PFSK-1 (cell line): ENCODE measurements around the gene DNAJC30.

Experiments
- POLR2AphosphoS5 ChIP-seq: IDR thresholded peaks from 2 replicates; pipeline ENCODE4 v1.6.1; 2012; ENCODE audit warnings: low read depth, mild to moderate bottlenecking, control low read depth, low read length, moderate library complexity
- TAF1 ChIP-seq: IDR thresholded peaks from 2 replicates; pipeline ENCODE4 v1.6.1; 2012; ENCODE audit warnings: low read length, control low read depth, borderline replicate concordance; ENCODE audit not compliant: insufficient read depth

DNA sequence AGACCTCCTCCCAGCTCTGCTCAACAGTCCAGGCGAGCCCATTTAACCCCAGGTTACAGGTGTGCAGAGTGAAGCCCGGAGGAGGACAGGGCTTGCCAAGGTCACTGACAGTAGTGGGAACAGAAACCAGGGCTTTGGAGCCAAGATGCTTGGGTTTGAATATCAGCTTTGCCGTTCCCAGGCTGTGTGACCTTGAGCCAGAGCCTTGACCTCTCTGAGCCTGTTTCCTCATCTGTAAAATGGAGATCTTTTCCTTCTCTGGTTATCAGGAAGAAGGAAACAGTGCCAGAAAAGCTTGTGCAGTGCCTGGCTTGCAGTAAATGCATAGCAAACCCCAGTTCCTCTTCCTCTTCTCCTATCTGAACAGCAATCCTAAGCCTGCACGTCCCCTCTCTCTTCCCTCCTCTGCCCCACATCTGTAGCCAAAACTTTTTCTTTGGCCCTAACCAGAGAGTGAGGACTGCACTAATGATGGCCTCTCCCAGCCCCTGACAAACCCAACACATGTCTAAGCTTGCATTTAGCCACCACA, 37.5 kb downstream of the DNAJC30 start:
- TF ChIP-seq TAF1 (no peak), POLR2AphosphoS5 (no peak)
